Measurements from ENCODE around the gene SCUBE1. TPM values are rescaled to one million over a fixed set of nuclear protein-coding genes. Genes with fewer than 3 reads are reported as not detected.

Gene SCUBE1
- total and polyA plus RNA-seq, 2 experiments from 2014 or later: not detected

GRCh38 chr22:43345761-43346301 lies 2.7 kb upstream of the SCUBE1 start:
- no peak overlapping the region for H3K27ac ChIP-seq
- H3K9me2 ChIP-seq (ENCODE audit: insufficient read depth): no peaks in the 10 kb centered on the region
- no peaks in the 10 kb centered on the region for H4K20me1 ChIP-seq (ENCODE audit: insufficient read depth)
- H3K79me2 ChIP-seq (ENCODE audit: insufficient read depth): no peaks in the 10 kb centered on the region
- H3K9me3 ChIP-seq (ENCODE audit: low read depth): no peaks in the 10 kb centered on the region
- no peak overlapping the region for H3K9ac ChIP-seq
- H3K4me1 ChIP-seq (ENCODE audit: insufficient read depth): no peaks in the 10 kb centered on the region
- H3K4me3 ChIP-seq: no peak overlapping the region
- no peak overlapping the region for H3K4me2 ChIP-seq (ENCODE audit: unreplicated experiment)
- in situ Hi-C loops (cut with MboI): no loop called here
- peak; percentile 15 for DNase-seq
- H3K27me3 ChIP-seq (replicated peaks; ENCODE audit: insufficient read depth): peaks cover 23% of the 10 kb centered on the region
- 67 to 75% methylated on average over 6 to 7 of the region's 7 CpGs for WGBS, 2 experiments (ENCODE audit: low coverage in 1 of 2, low lambda C conversion rate in 2 of 2, missing lambda C conversion rate in 2 of 2)
- no peaks in the 10 kb centered on the region for H3F3A ChIP-seq (ENCODE audit: insufficient read depth)
- TF ChIP-seq EZH2phosphoT487 (IDR thresholded peaks at IDR 0.05; ENCODE audit: insufficient read depth, low read depth) (no peak), EZH2 (IDR thresholded peaks at IDR 0.05; ENCODE audit: insufficient read depth, poor library complexity, severe bottlenecking) (no peak)
- H3K36me3 ChIP-seq (ENCODE audit: low read depth): no peaks in the 10 kb centered on the region
- no peak overlapping the region for H2AFZ ChIP-seq

- no peak for TF ChIP-seq EZH2 (IDR thresholded peaks at IDR 0.05; ENCODE audit: insufficient read depth, poor library complexity, severe bottlenecking)
- TF ChIP-seq EZH2phosphoT487 (IDR thresholded peaks at IDR 0.05; ENCODE audit: insufficient read depth, low read depth): no peak
- Histone ChIP-seq H3K79me2 (ENCODE audit: insufficient read depth) (no peaks in the 10 kb centered on the region), H3K9me3 (ENCODE audit: low read depth) (no peaks in the 10 kb centered on the region), H3K4me1 (ENCODE audit: insufficient read depth) (no peaks in the 10 kb centered on the region), H2AFZ (no peak overlapping the region), H3K9ac (no peak overlapping the region), H3K9me2 (ENCODE audit: insufficient read depth) (no peaks in the 10 kb centered on the region), H3K27ac (no peak overlapping the region), H4K20me1 (ENCODE audit: insufficient read depth) (no peaks in the 10 kb centered on the region), H3K27me3 (replicated peaks; ENCODE audit: insufficient read depth) (peaks cover 28% of the 10 kb centered on the region), H3K36me3 (ENCODE audit: low read depth) (no peaks in the 10 kb centered on the region), H3K4me2 (ENCODE audit: unreplicated experiment) (no peak overlapping the region), H3F3A (ENCODE audit: insufficient read depth) (no peaks in the 10 kb centered on the region), H3K4me3 (no peak overlapping the region)
- in situ Hi-C loops (cut with MboI): no loop called here
- no peak for DNase-seq
- WGBS, 2 experiments (ENCODE audit: low coverage in 1 of 2, low lambda C conversion rate in 2 of 2, missing lambda C conversion rate in 2 of 2): 70 to 72% methylated on average over 7 of the region's 7 CpGs
These were observed 2.2 kb upstream of the SCUBE1 start for GRCh38 chr22:43345356-43345755.

GRCh38 chr22:43344520-43344787 lies 1.3 kb upstream of the SCUBE1 start:
- Histone ChIP-seq H3K79me2 (ENCODE audit: insufficient read depth) (no peaks in the 10 kb centered on the region), H3F3A (ENCODE audit: insufficient read depth) (no peaks in the 10 kb centered on the region), H2AFZ (no peak overlapping the region), H3K9me3 (ENCODE audit: low read depth) (no peaks in the 10 kb centered on the region), H3K9ac (no peak overlapping the region), H3K27ac (no peak overlapping the region), H3K4me3 (no peak overlapping the region), H3K4me1 (ENCODE audit: insufficient read depth) (no peaks in the 10 kb centered on the region), H3K36me3 (ENCODE audit: low read depth) (no peaks in the 10 kb centered on the region), H4K20me1 (ENCODE audit: insufficient read depth) (no peaks in the 10 kb centered on the region), H3K4me2 (ENCODE audit: unreplicated experiment) (no peak overlapping the region), H3K9me2 (ENCODE audit: insufficient read depth) (no peaks in the 10 kb centered on the region), H3K27me3 (replicated peaks; ENCODE audit: insufficient read depth) (peaks cover 28% of the 10 kb centered on the region)
- DNase-seq: no peak
- in situ Hi-C loops (cut with MboI): no loop called here
- TF ChIP-seq EZH2phosphoT487 (IDR thresholded peaks at IDR 0.05; ENCODE audit: insufficient read depth, low read depth) (no peak), EZH2 (IDR thresholded peaks at IDR 0.05; ENCODE audit: insufficient read depth, poor library complexity, severe bottlenecking) (no peak)
- WGBS, 2 experiments (ENCODE audit: low coverage in 1 of 2, low lambda C conversion rate in 2 of 2, missing lambda C conversion rate in 2 of 2): 71 to 76% methylated on average over 6 of the region's 6 CpGs

- TF ChIP-seq EZH2phosphoT487 (IDR thresholded peaks at IDR 0.05; ENCODE audit: insufficient read depth, low read depth): no peak
- TF ChIP-seq EZH2 (IDR thresholded peaks at IDR 0.05; ENCODE audit: insufficient read depth, poor library complexity, severe bottlenecking): peak; percentile 69
- in situ Hi-C loops (cut with MboI): no loop called here
These were observed 723 bp upstream of the SCUBE1 start for GRCh38 chr22:43343670-43344519.

More at GRCh38 chr22:43343670-43344519, 723 bp upstream of the SCUBE1 start:
- WGBS, 2 experiments (ENCODE audit: low coverage in 1 of 2, low lambda C conversion rate in 2 of 2, missing lambda C conversion rate in 2 of 2): 16% methylated on average over 54 to 57 of the region's 65 CpGs
- Histone ChIP-seq H3K27ac (no peak overlapping the region), H3K9me3 (ENCODE audit: low read depth) (no peaks in the 10 kb centered on the region), H3K4me1 (ENCODE audit: insufficient read depth) (no peaks in the 10 kb centered on the region), H3K4me2 (ENCODE audit: unreplicated experiment) (no peak overlapping the region), H2AFZ (no peak overlapping the region), H3K9ac (no peak overlapping the region), H3F3A (ENCODE audit: insufficient read depth) (no peaks in the 10 kb centered on the region), H3K9me2 (ENCODE audit: insufficient read depth) (no peaks in the 10 kb centered on the region), H3K27me3 (replicated peaks; ENCODE audit: insufficient read depth) (peaks cover 28% of the 10 kb centered on the region), H3K79me2 (ENCODE audit: insufficient read depth) (no peaks in the 10 kb centered on the region), H3K36me3 (ENCODE audit: low read depth) (no peaks in the 10 kb centered on the region), H3K4me3 (no peak overlapping the region), H4K20me1 (ENCODE audit: insufficient read depth) (no peaks in the 10 kb centered on the region)
- DNase-seq: no peak

Data from GM23248 (cell line).